ENCODE measurements around the gene SULT1A1.

GRCh38 chr16:28555561-28555960 is 54.3 kb downstream of the SULT1A1 start:
- TF ChIP-seq CTCF (IDR thresholded peaks at IDR 0.05 in 8 of 11, conservative IDR thresholded peaks at IDR 0.05 in 3 of 11) (no peak), POLR2A (IDR thresholded peaks at IDR 0.05) (no peak), POLR2AphosphoS5 (IDR thresholded peaks at IDR 0.05) (no peak)
